ENCODE results near the gene RGS9. TPM values are rescaled to one million over a fixed set of nuclear protein-coding genes. Genes with fewer than 3 reads are reported as not detected.
"Not testable (repeated sequence)": the region's sequence is repeated elsewhere in the genome, so short reads cannot be mapped to it uniquely, and the experiment has no call there.

The RGS9 gene
- total RNA-seq, 1 donor from 2014 or later: 3.1 TPM

DNA sequence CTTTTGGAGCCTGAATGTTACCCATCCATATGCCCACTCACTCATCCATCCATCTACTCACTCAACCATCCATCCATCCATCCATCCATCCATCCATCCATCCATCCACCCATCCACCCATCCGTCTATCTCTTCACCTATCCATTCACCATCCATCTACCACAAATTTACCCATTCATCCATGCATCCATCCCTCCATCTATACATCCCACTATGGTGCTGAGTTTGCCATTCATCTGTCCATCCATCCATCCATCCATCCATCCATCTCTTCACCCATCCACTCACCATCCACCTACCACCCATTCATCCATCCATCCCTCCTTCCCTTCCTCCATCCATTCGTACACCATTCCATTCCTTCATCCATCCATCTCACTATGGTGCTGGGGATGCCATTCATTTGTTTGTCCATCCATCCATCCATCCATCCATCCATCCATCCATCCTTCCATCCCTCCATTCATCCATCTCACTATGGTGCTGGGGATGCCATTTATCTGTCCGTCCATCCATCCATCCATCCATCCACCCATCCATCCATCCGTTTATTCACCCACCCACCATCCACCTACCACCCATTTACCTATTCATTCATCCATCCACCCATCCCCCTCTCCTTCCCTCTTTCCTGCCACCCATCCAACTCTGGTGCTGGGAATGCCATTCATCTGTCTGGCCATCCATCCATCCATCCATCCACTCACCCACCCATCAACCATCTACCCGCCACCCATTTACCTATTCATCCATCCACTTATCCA is 39.7 kb downstream of the RGS9 start:
- no peaks in the 10 kb centered on the region for H3K4me1 ChIP-seq (ENCODE audit: control insufficient read depth in 3 of 3, insufficient read depth in 3 of 3, low read length in 3 of 3)
- H3K9me3 ChIP-seq (ENCODE audit: control insufficient read depth in 3 of 3, low read length in 3 of 3): no peaks in the 10 kb centered on the region
- no peak overlapping the region for H3K4me3 ChIP-seq (ENCODE audit: low read length in 3 of 3)
- H3K27ac ChIP-seq (ENCODE audit: low read depth, low read length): no peak overlapping the region
- no peaks in the 10 kb centered on the region for H3K27me3 ChIP-seq (ENCODE audit: control insufficient read depth in 3 of 3, insufficient read depth in 3 of 3, low read length in 3 of 3)
- H3K9ac ChIP-seq (ENCODE audit: low read depth in 1 of 3, low read length in 3 of 3): no peak overlapping the region
- H3K36me3 ChIP-seq (ENCODE audit: control insufficient read depth in 3 of 3, insufficient read depth in 3 of 3, low read length in 3 of 3): no peaks in the 10 kb centered on the region

GRCh38 chr17:65177901-65178300 is 40.7 kb downstream of the RGS9 start:
- Histone ChIP-seq H3K9ac (ENCODE audit: low read depth in 1 of 3, low read length in 3 of 3) (no peak overlapping the region), H3K27ac (ENCODE audit: low read depth, low read length) (no peak overlapping the region), H3K4me1 (ENCODE audit: control insufficient read depth in 3 of 3, insufficient read depth in 3 of 3, low read length in 3 of 3) (no peaks in the 10 kb centered on the region), H3K9me3 (ENCODE audit: control insufficient read depth in 3 of 3, low read length in 3 of 3) (no peaks in the 10 kb centered on the region), H3K4me3 (ENCODE audit: low read length in 3 of 3) (no peak overlapping the region), H3K36me3 (ENCODE audit: control insufficient read depth in 3 of 3, insufficient read depth in 3 of 3, low read length in 3 of 3) (no peaks in the 10 kb centered on the region), H3K27me3 (ENCODE audit: control insufficient read depth in 3 of 3, insufficient read depth in 3 of 3, low read length in 3 of 3) (no peaks in the 10 kb centered on the region)

DNA sequence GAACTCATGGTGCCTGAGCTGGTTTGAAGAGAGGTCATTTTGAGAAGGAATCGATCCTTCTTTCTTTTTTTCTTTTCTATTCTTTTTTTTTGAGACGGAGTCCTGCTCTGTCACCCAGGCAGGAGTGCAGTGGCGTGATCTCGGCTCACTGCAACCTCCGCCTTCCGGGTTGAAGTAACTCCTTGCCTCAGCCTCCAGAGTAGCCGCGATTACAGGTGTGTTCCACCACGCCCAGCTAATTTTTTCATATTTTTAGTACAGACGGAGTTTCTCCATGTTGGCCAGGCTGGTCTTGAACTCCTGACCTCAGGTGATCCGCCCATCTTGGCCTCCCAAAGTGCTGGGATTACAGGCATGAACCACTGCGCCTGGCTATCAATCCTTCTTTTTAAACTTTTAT is 43.1 kb downstream of the RGS9 start:
- H3K36me3 ChIP-seq (ENCODE audit: control insufficient read depth in 3 of 3, insufficient read depth in 3 of 3, low read length in 3 of 3); H3K27ac ChIP-seq (ENCODE audit: low read depth, low read length); H3K4me1 ChIP-seq (ENCODE audit: control insufficient read depth in 3 of 3, insufficient read depth in 3 of 3, low read length in 3 of 3); H3K4me3 ChIP-seq (ENCODE audit: low read length in 3 of 3); H3K27me3 ChIP-seq (ENCODE audit: control insufficient read depth in 3 of 3, insufficient read depth in 3 of 3, low read length in 3 of 3); H3K9me3 ChIP-seq (ENCODE audit: control insufficient read depth in 3 of 3, low read length in 3 of 3); H3K9ac ChIP-seq (ENCODE audit: low read depth in 1 of 3, low read length in 3 of 3): not testable (repeated sequence)

GRCh38 chr17:65180752-65181236 is 43.6 kb downstream of the RGS9 start:
- H3K9ac ChIP-seq (ENCODE audit: low read depth in 1 of 3, low read length in 3 of 3); H3K36me3 ChIP-seq (ENCODE audit: control insufficient read depth in 3 of 3, insufficient read depth in 3 of 3, low read length in 3 of 3); H3K27me3 ChIP-seq (ENCODE audit: control insufficient read depth in 3 of 3, insufficient read depth in 3 of 3, low read length in 3 of 3); H3K9me3 ChIP-seq (ENCODE audit: control insufficient read depth in 3 of 3, low read length in 3 of 3); H3K4me3 ChIP-seq (ENCODE audit: low read length in 3 of 3); H3K27ac ChIP-seq (ENCODE audit: low read depth, low read length); H3K4me1 ChIP-seq (ENCODE audit: control insufficient read depth in 3 of 3, insufficient read depth in 3 of 3, low read length in 3 of 3): not testable (repeated sequence)

GRCh38 chr17:65181237-65182061 is 44.3 kb downstream of the RGS9 start:
- Histone ChIP-seq H3K36me3 (ENCODE audit: control insufficient read depth in 3 of 3, insufficient read depth in 3 of 3, low read length in 3 of 3) (no peaks in the 10 kb centered on the region), H3K9ac (ENCODE audit: low read depth in 1 of 3, low read length in 3 of 3) (no peak overlapping the region), H3K4me1 (ENCODE audit: control insufficient read depth in 3 of 3, insufficient read depth in 3 of 3, low read length in 3 of 3) (no peaks in the 10 kb centered on the region), H3K27ac (ENCODE audit: low read depth, low read length) (no peak overlapping the region), H3K9me3 (ENCODE audit: control insufficient read depth in 3 of 3, low read length in 3 of 3) (no peaks in the 10 kb centered on the region), H3K4me3 (ENCODE audit: low read length in 3 of 3) (no peak overlapping the region), H3K27me3 (ENCODE audit: control insufficient read depth in 3 of 3, insufficient read depth in 3 of 3, low read length in 3 of 3) (peaks cover 0 to 3% (median 0%) of the 10 kb centered on the region in 3 donors)

- Histone ChIP-seq H3K4me1 (ENCODE audit: control insufficient read depth in 3 of 3, insufficient read depth in 3 of 3, low read length in 3 of 3) (no peaks in the 10 kb centered on the region), H3K9me3 (ENCODE audit: control insufficient read depth in 3 of 3, low read length in 3 of 3) (no peaks in the 10 kb centered on the region)
These were observed 45.1 kb downstream of the RGS9 start for GRCh38 chr17:65182233-65182632.

GRCh38 chr17:65183736-65184135 is 46.6 kb downstream of the RGS9 start:
- H3K36me3 ChIP-seq (ENCODE audit: control insufficient read depth in 3 of 3, insufficient read depth in 3 of 3, low read length in 3 of 3): no peaks in the 10 kb centered on the region
- H3K9ac ChIP-seq (ENCODE audit: low read depth in 1 of 3, low read length in 3 of 3): no peak overlapping the region
- no peaks in the 10 kb centered on the region for H3K9me3 ChIP-seq (ENCODE audit: control insufficient read depth in 3 of 3, low read length in 3 of 3)
- no peaks in the 10 kb centered on the region for H3K4me1 ChIP-seq (ENCODE audit: control insufficient read depth in 3 of 3, insufficient read depth in 3 of 3, low read length in 3 of 3)
- peaks cover 0 to 3% (median 0%) of the 10 kb centered on the region in 3 donors for H3K27me3 ChIP-seq (ENCODE audit: control insufficient read depth in 3 of 3, insufficient read depth in 3 of 3, low read length in 3 of 3)
- no peak overlapping the region for H3K27ac ChIP-seq (ENCODE audit: low read depth, low read length)
- no peak overlapping the region for H3K4me3 ChIP-seq (ENCODE audit: low read length in 3 of 3)

More at GRCh38 chr17:65182233-65182632, 45.1 kb downstream of the RGS9 start:
- H3K36me3 ChIP-seq (ENCODE audit: control insufficient read depth in 3 of 3, insufficient read depth in 3 of 3, low read length in 3 of 3): no peaks in the 10 kb centered on the region
- H3K4me3 ChIP-seq (ENCODE audit: low read length in 3 of 3): no peak overlapping the region
- H3K27ac ChIP-seq (ENCODE audit: low read depth, low read length): no peak overlapping the region
- H3K9ac ChIP-seq (ENCODE audit: low read depth in 1 of 3, low read length in 3 of 3): no peak overlapping the region
- H3K27me3 ChIP-seq (ENCODE audit: control insufficient read depth in 3 of 3, insufficient read depth in 3 of 3, low read length in 3 of 3): peaks cover 0 to 3% (median 0%) of the 10 kb centered on the region in 3 donors

DNA sequence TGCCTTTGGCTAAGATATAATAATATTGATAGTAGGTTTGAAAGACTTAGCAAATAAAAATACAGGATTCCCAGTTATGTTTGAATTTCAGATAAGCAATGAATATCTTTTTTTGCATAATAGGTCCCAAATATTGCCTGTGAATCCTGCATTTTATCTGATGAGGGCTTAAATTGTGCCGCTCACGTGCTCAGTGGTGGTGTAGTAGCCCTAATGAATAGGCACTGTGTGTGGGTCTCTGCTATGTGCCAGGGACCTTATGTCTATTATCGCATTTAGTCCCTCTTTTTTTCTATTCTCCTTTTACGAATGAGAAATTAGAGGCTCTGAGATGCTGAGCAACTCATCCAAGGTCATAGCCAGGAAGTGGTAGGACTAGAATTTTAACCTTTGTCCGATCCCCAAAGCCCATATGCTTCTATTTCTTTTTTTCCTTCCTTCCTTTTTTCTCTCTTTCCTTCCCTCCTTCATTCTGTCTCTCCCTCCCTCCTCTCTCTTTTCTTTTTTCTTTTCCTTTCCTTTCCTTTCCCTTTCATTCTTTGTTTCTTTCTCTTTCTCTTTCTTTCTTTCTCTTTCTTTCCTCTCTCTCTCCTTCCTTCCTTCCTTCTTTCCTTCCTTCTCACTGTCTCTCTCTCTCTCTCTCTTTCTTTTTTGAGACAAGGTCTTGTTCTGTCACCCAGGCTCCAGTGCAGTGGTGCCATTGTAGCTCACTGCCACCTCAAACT is 47.2 kb downstream of the RGS9 start:
- H3K36me3 ChIP-seq (ENCODE audit: control insufficient read depth in 3 of 3, insufficient read depth in 3 of 3, low read length in 3 of 3): no peaks in the 10 kb centered on the region
- peaks cover 0 to 3% (median 0%) of the 10 kb centered on the region in 3 donors for H3K27me3 ChIP-seq (ENCODE audit: control insufficient read depth in 3 of 3, insufficient read depth in 3 of 3, low read length in 3 of 3)
- H3K4me3 ChIP-seq (ENCODE audit: low read length in 3 of 3): no peak overlapping the region
- no peaks in the 10 kb centered on the region for H3K4me1 ChIP-seq (ENCODE audit: control insufficient read depth in 3 of 3, insufficient read depth in 3 of 3, low read length in 3 of 3)
- H3K9ac ChIP-seq (ENCODE audit: low read depth in 1 of 3, low read length in 3 of 3): no peak overlapping the region
- H3K27ac ChIP-seq (ENCODE audit: low read depth, low read length): no peak overlapping the region
- H3K9me3 ChIP-seq (ENCODE audit: control insufficient read depth in 3 of 3, low read length in 3 of 3): no peaks in the 10 kb centered on the region

DNA sequence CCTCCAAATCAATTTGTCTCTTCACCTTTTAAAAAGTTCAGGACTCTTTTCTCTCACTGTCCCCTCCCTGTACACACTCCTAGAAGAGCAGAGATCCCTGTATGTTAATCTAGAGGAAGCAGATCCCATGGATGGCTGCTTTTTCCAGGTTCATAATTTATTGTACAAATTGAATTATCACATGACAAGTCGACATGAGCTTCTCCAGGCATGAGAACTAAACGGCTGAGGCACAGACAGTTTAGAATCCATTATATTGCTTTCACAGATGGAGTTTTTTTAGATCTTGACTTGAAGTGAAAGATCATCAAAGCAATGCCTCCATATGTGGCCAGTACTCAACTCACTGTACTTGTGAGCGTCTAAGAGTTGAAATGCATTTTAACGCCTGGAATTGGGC is 47.9 kb downstream of the RGS9 start:
- H3K9me3 ChIP-seq (ENCODE audit: control insufficient read depth in 3 of 3, low read length in 3 of 3): no peaks in the 10 kb centered on the region
- H3K36me3 ChIP-seq (ENCODE audit: control insufficient read depth in 3 of 3, insufficient read depth in 3 of 3, low read length in 3 of 3): no peaks in the 10 kb centered on the region
- peaks cover 0 to 3% (median 0%) of the 10 kb centered on the region in 3 donors for H3K27me3 ChIP-seq (ENCODE audit: control insufficient read depth in 3 of 3, insufficient read depth in 3 of 3, low read length in 3 of 3)
- no peaks in the 10 kb centered on the region for H3K4me1 ChIP-seq (ENCODE audit: control insufficient read depth in 3 of 3, insufficient read depth in 3 of 3, low read length in 3 of 3)
- H3K4me3 ChIP-seq (ENCODE audit: low read length in 3 of 3): no peak overlapping the region
- H3K27ac ChIP-seq (ENCODE audit: low read depth, low read length): no peak overlapping the region
- H3K9ac ChIP-seq (ENCODE audit: low read depth in 1 of 3, low read length in 3 of 3): no peak overlapping the region

Measured in skeletal muscle tissue (tissue), 4 donors.